NCI-H2196 treated with DMSO at 0.1 percent for 48 hours (cell line): ENCODE results near the gene UBR4.

Experiments used
- DNase-seq: peaks from one replicate; lab custom pipeline; 2025; ENCODE audit not compliant: unreplicated experiment; lab: John Stamatoyannopoulos, UW

Gene UBR4

DNA sequence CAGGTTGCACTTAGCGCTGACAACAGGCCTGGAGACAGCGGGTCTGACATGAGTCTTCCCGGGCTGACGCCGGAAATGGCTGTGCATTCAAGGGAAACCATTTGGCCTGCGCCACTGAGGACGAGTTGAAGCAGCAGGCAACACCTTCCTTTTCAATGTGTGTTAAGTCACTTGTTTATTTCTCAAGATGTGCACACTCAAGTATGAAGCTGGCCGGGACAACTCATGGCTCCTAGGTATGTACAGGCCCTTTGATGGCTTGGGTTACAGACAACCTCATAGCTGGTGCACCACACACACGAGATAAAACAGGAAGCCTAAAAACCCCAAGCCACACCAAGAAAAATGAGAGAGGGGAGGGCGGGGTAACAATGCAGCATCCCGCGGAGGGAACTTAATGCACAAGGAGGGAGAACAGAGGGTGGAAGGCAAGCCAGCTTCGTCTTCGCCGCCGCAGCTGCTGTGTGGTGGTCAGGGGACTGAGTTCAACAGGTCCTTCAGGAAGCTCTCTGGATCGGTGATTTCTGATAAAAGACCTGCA is 135.6 kb downstream of the UBR4 start:
- DNase-seq: no peak

DNA sequence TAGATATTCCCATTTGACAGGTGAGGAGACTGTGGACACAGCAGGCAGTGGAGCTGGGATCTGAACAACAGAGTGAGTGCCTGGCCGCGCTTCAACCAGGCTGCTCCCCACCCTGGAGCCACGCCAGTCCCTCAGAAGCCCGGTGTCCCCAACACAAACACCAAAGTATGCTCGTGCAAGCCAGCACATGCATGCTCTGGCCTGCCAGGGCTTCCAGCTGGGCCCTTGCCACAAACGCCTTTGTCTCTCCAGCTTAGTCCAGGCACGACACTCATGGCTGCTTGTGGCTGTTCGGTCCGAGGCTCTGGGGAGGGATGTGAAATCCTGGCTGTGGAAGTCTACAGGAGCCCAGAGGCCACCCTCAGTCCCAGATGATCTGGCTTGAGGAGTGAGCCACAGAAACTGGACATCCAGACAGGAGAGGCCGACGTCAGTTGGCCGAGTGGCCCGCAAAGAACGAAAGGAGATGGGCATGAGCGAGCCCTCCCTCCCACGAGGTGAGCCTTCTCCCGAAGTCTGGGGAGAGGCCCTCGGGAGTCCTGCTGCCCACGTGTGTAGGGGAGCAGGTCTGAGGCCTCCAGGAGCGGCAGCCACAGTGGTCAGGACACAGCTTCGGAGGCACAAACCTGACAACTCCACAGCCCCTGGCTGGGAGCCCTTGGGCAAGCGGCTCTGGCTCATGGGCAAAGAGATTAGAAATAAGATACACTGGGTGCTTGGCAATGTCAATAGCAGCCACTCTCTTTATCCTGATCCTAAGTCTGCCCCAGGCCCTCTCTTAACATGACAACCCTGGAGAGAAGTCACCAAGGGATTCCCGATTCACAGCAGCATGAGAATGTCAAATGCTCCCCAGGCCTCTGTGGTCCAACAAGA is 136.5 kb downstream of the UBR4 start:
- DNase-seq: no peak

DNA sequence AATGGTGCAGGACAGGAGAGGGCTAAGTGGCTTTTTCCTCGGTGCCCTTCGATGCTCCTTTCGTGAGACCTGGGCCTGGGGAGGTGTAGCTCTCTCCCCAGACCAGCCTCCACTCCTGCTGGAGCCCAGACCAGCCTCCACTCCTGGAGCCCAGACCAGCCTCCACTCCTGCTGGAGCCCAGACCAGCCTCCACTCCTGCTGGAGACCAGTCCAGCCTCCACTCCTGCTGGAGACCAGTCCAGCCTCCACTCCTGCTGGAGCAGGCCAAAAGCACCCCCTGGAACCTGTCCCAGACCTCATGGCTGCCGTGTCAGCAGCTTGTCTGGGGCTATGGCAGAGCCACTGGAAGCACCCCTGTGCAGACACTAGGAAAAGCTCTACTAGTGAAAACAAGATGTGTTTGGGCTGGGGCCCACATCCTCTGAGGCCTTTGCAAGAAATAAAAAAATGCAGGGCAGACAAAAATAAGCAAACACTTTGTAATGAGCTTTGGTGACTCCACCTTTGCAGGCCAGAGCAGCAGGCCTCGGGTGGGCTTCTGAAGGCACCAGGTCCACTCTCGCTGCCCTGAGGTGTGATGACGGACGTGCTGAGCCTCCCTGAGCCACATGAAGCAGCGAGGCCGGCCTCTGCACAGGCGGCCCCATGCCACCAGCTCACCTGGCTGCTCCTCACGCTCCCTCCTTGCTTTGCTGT is 137.6 kb downstream of the UBR4 start:
- no peak for DNase-seq

DNA sequence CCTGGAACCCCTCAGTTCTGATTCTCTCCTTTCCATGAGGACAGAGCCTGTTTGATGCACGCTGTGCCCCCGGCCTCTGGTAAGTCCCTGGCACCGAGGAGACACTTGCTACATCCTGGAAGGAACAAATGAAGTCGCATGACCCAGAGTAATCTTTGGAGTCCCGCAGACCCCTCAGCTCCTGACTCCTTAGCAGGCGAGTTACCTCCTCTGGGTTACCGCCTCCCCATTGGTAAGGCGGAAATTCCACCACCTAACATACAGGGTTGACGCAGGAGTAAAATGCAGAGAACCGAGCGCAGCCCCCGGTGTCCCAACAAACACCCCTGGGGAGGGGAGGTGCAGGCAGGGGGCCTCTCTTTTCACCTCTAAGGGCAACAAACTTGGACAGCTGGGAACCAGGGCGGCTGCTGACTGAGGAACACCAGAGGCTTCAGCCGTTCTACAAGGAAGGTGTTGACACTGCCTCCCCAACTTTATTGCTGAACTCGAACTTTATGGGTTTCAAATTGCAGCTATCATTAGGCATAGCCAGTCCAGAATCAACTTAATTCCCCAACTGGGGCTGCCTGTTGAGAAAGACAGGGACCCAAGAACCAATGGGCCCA is 138.3 kb downstream of the UBR4 start:
- DNase-seq: no peak

DNA sequence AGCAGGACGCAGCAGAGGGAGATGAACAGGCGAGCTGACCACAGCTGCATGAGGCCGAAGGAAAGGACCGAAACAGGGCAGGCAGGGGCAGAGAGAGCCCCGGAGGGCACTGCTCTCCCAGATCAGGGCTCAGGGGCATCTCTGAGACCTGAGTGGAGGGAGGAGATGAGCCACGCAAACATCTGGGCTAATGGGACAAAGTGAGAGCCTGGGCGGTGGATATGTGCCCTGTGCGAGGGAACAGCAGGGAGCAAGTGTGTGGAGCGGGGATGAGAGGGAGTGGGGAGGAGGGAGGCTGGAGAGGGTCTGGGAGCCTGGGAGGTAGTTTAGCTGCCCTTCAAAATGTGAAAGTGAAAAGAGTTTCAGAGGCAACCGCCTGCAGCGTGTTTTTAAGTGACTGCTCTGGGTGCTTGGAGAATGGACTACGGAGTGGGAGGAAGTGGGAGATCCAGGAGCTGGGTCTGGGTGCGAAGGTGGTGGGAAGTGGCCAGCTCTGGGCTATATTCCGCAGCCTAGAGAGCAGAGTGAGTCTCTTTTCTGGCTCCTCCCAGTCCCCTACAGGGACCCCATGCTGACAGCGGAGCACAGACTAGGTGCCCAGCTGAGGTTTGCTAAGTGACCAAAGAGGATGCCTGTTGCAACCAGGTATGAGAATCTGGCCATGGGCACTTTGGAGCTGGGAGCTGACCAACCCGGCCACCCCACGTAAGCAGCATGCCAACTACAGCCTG is 139.0 kb downstream of the UBR4 start:
- DNase-seq: no peak

DNA sequence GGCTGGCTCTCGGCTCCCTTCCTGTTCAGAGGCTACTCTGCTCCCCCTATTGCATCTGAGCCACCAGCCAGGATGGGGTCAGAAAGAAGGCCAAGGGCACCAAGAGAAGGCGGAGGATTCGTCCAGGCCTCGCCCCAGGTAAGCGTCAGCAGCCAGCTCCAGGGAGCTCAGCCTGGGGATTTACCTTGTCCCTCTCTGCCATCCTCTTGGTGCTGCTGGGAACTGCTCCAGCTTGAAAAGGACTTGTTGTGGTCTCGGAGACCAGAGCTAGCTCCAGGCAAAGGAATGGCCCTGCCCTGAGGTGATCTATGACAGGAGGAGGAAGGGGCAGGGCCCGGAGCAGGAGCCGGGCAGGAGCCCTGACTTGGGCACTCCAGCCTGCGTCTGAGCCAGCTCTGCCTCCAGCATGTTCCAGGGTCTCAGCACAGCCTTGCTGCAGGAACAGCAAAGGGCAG is 139.8 kb downstream of the UBR4 start:
- DNase-seq: no peak

DNA sequence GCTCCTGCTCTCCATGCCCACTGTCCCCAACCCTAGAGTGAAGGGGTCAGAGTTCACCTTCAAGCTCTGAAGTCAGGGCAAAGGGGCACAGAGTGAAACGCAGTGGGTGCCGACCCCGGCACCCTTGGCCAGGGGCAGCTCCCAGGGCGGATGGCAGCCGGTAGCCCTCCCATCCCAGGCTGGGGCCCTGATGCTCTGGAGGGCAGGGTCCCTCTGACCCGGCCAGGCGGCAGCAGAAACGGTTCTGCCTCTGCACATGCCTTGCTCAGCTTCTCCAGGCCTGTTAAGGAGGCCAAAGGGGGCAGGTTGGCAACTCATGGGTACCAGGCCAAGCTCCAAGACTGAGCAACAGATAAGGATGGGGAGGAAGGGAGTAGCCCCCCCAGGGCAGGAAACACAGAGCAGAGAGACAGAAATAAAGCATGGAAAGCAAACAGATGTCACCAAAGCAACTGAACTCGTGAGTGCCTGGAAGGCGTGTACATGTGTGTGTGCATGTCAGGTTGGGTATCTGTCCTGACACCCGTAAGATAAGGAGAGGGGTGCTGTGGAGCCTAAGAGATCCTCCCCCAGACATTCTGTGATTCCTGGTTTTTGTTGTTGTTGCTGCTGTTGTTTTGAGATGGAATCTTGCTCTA is 141.3 kb downstream of the UBR4 start:
- DNase-seq: no peak

DNA sequence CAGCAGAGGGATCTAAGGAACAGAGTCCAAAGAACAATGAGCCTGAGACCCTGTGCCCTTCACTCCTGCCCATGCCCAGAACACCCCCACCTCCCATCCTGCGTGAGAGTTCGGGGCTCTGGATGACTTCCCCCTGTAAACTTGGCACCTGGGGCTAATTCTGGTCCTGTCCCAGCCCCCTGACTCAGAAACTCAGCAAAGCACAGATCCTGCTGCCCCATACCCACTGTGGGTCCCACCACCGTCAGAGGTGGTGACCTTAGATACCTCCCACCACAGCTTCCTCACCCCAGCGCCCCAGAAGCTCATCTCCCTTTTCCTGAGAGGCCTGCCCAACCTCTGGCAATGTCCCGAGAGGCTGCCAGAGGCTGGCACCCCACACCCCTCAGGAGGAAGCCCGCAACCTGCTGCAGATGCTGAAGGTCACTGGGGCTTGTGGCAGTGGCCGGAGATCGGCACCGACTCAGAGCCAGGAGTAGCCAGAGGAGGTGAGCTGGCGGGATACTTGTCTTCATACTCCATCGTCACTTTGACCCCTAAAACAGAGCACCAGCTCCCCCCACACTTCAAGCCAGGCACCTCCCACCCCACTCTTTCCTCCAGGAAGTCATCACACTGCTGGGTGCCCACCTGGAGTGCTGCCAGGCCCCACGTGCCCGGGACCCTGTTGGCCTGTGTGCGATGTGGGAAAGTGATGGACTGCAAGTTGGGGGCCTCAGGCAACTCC is 142.0 kb downstream of the UBR4 start:
- DNase-seq: no peak

DNA sequence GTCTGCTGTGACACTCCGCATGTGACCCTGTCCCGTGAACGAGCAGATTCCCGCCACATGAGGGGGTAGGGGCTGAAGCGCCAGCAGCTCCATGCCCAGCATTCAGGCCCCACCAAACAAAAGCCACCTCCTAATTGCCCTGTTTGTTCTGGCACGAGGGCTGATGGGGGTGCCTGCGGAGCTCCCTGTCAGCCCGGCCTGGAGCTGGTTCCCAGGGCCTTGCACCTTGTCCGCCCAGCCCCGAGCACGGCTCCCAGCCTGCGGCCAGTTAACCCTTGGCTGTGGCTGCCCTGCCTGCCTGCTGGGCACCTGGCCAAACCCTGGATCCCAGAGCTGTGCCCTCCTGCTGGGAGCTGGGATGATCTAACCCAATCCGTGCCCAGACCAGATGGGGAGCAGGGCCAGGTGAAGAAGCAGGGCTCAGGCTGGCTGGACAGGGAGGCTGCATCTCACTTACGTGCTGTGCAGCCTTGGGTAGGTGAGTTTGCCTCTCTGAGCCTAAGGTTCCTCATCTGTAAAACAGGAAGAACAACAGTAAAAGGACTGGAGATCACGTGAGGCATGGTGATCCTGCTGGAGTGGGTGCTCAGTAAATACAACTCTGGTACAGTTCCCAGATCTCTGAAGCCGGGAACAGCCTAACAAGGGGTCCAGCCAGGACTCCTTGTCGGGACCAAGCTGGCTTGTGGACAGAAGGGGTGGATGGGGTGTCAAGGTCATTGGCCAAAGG is 142.7 kb downstream of the UBR4 start:
- no peak for DNase-seq

DNA sequence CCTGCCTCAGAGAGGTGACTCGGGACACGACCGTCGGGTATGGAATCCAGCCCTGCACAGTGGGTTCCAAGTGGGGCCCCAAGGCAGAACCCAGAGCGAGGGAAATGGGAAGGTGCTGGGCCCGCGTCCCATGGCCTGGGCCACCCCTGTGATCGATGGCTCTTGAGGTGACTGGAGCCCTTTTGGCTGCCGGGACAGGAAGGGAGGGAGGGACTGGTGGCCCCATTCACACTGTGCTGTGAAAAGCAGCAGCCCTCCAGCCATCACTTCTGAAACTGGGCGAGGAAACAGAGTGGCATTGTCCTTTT is 143.2 kb downstream of the UBR4 start:
- DNase-seq: no peak

DNA sequence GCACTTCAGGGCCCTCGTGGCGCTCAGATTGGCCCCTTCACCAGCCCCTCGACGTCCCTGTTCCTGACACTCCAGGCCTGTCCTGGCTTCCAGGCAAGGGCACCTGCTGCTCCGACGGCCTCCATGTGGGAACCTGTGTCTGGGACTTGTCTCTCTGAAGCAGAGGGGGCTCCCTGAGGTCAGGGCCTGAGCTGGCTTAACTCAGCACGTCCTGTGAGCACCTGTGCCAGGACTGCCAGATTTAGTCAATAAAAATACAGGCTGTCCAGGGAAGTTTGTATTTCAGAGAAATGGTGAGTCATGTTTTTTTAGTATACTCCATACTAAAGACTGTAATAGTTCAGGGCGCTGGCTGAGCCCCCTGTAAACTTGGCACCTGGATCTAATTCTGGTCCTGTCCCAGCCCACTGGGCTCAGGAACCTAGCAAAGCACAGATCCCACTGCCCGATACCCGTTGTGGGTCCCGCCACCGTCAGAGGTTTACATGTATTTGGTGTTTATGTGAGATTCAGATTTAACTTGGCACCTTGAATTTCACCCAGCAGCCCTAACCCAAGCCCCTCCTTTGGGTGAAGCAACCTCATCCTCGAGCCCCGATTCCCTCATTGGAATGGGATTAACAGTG is 143.7 kb downstream of the UBR4 start:
- DNase-seq: no peak

DNA sequence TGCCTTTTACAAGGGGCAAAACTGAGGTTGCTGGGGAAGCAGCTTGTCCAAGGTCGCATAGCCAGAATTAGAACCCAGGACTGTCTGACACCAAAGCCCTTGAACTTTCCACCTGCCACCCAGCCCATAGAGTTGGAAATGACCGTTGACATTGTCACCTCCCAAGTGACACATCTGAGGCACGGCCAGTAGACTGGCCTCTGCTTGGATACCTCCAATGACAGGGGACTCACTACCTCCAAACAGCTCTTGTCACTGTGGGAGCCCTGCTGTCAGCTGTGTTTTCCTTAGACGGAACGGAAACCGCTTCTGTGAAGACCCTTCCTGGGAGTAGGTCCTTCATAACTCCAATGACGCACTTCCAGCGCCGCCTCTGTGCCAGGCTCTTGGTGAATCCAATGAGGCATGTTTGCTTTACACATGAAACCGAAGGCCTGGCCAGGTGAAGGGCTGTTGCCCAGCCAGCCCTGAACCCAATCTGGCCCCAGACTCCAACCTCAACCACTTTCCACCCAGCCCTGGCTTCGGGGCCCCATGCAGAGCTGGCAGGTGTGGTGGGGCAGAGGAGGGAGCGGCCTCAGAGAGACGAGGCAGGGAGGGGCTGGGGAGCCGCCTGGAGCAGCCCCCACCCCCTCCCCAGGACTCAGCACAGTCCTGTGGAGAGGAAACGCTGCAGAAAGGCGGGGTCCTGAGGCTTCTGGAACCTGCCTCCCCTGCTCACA is 144.4 kb downstream of the UBR4 start:
- peak; percentile 34 for DNase-seq

DNA sequence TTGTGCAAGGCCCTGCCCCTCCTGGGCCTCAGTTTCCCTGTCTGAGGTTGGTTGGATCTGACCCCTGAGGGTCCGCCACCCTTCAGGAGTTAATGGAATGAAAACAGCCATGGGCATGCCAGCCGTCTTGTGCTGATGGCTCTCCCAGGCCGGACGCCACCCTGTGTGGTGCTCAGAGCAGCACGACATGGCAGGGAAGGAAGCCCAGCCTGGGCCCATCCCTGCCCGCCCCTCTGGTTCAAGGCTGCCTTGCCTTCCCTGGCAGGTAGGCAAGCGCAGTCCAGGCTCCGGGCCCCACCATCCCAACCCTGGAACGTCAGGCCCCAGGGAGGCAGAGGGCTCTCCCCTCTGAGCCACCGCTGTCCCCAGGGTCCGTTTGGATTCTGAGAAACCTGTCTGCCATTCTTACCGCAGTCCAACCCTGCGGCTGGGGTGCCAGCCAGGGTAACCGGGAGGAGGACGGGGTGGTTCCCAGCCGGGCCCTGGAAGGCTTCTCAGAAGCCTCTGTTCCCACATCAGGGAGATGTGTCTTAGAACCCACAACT is 145.1 kb downstream of the UBR4 start:
- no peak for DNase-seq

DNA sequence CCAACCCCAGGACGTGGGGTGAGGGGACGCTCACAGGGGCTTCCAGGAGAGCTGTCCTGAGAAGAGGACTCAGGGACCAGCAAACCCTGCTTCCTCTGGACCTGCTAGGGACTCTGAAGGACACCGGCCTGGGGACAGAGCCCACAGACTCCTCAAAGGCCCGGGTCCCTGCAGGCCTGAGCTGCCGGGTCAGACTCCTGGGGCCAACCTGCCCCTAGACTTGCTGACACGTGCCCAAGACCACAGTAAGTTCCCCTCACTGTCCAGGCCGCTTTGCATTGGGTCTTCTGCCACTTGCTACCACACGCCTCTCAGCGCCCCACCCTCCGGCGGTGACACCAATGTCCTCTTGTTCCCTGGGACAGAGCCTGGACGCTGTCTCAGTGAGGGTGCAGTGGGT is 146.9 kb downstream of the UBR4 start:
- no peak for DNase-seq

DNA sequence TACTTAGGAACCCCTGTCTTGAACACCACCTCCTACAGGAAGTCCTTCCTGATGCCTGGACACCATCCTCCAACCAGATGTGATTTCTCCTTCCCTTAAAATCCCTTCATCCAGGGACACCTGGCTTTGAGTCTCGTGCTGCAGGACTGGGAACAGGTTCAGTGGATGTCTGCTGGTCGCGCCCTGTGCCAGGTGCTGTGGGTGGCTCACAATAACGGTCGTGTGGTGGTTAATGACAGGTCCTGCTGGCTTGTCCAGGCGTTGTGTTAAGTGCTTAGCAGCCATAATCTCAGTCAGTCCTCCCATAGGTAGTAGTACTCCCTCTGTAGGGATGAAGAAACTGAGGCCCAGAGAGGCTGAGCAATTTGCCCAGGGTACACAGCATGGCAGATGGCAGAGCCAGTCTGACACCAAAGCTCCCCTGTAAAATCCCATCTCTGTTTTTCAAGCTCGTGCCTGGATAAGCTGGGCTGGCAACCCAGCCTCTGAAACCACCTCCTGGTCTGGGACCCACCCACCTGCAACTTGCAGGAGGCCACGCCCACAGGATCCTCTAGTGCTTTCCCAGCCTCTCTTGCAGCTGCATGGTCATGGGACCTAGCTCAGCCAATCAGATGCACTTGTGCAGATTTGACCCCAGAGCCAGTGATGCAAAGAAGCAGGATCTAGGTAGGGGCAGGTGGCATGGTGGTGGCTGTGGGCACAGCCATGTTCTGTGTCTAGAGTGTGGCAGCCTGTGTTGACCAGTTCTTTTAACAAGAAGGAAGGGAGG is 147.6 kb downstream of the UBR4 start:
- no peak for DNase-seq

DNA sequence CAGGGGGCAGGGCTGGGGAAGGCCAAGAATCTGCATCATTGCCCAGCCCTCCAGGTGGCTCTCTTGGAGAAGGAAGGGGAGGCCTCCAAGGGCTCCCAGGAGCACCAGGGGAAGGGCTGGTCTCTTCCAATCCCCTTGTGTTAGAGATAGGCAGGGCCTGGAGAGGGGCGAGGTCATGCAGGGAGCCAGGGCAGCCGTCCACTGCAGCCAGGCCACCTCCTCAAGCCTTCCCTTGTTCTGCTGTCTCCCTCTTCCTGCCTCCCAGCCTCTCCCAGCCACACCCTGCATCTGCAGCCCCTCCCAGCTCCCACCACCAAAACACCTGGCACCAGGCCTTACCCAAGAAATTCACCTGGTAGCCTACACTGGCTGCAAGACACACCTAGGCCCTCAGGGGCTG is 148.3 kb downstream of the UBR4 start:
- DNase-seq: no peak

DNA sequence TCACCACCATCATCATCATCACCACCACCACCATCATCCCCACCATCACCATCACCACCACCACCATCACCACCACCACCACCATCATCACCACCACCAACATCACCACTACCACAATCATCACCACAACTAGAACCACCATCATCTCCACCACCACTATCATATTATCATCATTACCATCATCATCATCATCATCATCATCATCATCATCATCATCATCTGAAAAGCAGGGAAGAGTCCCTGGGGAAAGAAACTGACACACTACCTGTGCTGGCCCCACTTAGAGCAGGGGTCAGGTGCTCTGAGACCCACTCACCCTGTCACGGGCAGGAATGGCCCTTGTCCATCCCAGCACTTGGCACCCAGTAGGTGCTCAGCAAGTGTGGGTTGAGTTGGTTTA is 148.7 kb downstream of the UBR4 start:
- DNase-seq: no peak
